Measurements from ENCODE around the gene APEH. TPM values are rescaled to one million over a fixed set of nuclear protein-coding genes. Genes with fewer than 3 reads are reported as not detected.
"Not testable (repeated sequence)": the region's sequence is repeated elsewhere in the genome, so short reads cannot be mapped to it uniquely, and the experiment has no call there.

The APEH gene
- total RNA-seq, 1 donor from 2014 or later = 105 TPM

DNA sequence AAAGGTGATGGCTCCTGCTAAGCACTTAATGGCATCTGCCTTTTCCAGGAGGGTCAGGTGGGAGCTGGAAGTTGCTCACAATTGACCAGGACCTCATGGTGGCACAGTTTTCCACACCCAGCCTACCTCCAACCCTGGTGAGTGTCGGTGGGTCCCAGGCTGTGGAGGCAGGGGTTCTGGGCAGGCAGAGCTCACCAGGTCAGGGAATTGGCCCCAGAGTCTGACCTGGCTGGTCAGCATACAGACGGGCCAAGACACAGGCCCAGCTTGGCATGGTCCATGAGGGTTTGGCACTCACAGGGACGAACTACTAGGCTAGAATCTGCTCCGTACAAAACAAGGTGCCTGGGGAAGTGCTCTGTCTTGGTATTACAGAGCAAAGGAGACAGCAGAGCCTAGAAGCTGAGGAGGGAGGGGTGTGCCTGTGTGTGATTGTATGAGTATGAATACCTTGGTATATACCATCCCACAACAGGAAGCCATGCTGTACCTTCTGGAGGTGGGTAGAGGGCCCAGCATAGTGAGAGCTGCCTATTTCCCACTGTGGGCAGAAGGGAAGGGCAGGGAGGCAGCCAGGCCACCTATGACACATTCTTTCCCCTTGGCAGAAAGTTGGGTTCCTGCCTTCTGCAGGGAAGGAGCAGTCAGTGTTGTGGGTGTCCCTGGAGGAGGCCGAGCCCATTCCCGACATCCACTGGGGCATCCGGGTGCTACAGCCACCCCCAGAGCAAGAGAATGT is 6.5 kb downstream of the APEH start:
- Mint-ChIP-seq H3K27ac (ENCODE audit: unreplicated experiment) (no peak overlapping the region), H3K36me3 (ENCODE audit: unreplicated experiment) (peaks cover 29% of the 10 kb centered on the region), H3K4me3 (ENCODE audit: unreplicated experiment) (no peak overlapping the region), H3K27me3 (ENCODE audit: unreplicated experiment) (no peaks in the 10 kb centered on the region), H3K9me3 (ENCODE audit: unreplicated experiment) (no peaks in the 10 kb centered on the region), H3K4me1 (ENCODE audit: unreplicated experiment) (peaks cover 3% of the 10 kb centered on the region)
- TF ChIP-seq, protein P1, sequence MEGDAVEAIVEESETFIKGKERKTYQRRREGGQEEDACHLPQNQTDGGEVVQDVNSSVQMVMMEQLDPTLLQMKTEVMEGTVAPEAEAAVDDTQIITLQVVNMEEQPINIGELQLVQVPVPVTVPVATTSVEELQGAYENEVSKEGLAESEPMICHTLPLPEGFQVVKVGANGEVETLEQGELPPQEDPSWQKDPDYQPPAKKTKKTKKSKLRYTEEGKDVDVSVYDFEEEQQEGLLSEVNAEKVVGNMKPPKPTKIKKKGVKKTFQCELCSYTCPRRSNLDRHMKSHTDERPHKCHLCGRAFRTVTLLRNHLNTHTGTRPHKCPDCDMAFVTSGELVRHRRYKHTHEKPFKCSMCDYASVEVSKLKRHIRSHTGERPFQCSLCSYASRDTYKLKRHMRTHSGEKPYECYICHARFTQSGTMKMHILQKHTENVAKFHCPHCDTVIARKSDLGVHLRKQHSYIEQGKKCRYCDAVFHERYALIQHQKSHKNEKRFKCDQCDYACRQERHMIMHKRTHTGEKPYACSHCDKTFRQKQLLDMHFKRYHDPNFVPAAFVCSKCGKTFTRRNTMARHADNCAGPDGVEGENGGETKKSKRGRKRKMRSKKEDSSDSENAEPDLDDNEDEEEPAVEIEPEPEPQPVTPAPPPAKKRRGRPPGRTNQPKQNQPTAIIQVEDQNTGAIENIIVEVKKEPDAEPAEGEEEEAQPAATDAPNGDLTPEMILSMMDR (IDR thresholded peaks at IDR 0.05) = no peak
- DNase-seq (ENCODE audit: extremely low spot score, unreplicated experiment) = no peak

DNA sequence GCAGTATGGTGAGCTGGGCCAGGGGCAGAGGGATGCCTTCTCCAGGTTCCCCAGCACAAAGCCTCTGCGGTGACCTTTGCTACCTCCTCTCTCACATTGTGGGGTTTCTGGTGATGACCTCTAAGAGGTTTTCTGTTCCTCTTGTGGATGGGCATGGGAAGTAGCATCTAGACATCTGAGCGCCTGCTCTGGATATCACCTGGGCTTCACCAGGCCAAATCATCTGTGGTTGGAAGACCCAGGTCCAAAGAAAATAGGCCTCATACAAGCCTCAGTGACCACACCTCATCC is 7.0 kb downstream of the APEH start:
- H3K4me3 Mint-ChIP-seq (ENCODE audit: unreplicated experiment) = no peak overlapping the region
- no peak overlapping the region for H3K27ac Mint-ChIP-seq (ENCODE audit: unreplicated experiment)
- peaks cover 3% of the 10 kb centered on the region for H3K4me1 Mint-ChIP-seq (ENCODE audit: unreplicated experiment)
- DNase-seq (ENCODE audit: extremely low spot score, unreplicated experiment) = no peak
- no peaks in the 10 kb centered on the region for H3K9me3 Mint-ChIP-seq (ENCODE audit: unreplicated experiment)
- TF ChIP-seq, protein P1 (IDR thresholded peaks at IDR 0.05) = no peak
- no peaks in the 10 kb centered on the region for H3K27me3 Mint-ChIP-seq (ENCODE audit: unreplicated experiment)
- peaks cover 29% of the 10 kb centered on the region for H3K36me3 Mint-ChIP-seq (ENCODE audit: unreplicated experiment)

DNA sequence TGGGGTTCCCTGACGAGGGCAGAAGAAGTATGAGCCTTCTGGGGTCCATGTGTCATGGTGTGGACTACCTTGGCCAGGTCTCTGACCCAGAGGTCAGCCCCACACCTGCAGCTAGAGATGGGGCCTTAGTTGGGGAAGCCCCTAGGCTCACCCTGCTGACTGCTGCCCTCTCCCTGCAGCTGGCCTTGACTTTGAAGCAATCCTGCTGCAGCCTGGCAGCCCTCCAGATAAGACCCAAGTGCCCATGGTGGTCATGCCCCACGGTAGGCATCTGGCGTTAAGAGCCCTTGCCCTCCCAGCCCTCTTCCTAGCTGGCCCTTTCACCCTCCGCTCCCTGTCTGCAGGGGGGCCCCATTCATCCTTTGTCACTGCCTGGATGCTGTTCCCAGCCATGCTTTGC is 7.4 kb downstream of the APEH start:
- TF ChIP-seq, protein P1 (IDR thresholded peaks at IDR 0.05) = no peak
- Mint-ChIP-seq H3K9me3 (ENCODE audit: unreplicated experiment) (no peaks in the 10 kb centered on the region), H3K4me1 (ENCODE audit: unreplicated experiment) (peaks cover 4% of the 10 kb centered on the region), H3K36me3 (ENCODE audit: unreplicated experiment) (peaks cover 29% of the 10 kb centered on the region), H3K4me3 (ENCODE audit: unreplicated experiment) (no peak overlapping the region), H3K27me3 (ENCODE audit: unreplicated experiment) (no peaks in the 10 kb centered on the region), H3K27ac (ENCODE audit: unreplicated experiment) (no peak overlapping the region)
- no peak for DNase-seq (ENCODE audit: extremely low spot score, unreplicated experiment)

DNA sequence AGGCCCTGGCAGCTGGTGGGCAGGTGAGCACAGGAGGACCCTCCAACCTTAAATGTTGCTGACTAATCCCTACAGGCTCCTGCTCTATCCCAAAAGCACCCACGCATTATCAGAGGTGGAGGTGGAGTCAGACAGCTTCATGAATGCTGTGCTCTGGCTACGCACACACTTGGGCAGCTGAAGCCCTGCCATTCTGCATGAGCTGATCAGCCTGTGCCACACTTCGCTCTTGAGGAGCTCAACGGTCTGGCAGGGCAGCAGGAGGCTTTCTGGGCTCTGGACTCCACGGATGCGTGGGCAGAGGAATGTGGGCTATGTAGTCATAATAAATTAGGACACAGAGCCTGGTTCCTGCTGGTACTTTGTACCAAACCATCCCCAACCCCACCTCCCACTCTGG is 9.0 kb downstream of the APEH start:
- peaks cover 4% of the 10 kb centered on the region for H3K4me1 Mint-ChIP-seq (ENCODE audit: unreplicated experiment)
- DNase-seq (ENCODE audit: extremely low spot score, unreplicated experiment) = no peak
- H3K27ac Mint-ChIP-seq (ENCODE audit: unreplicated experiment) = no peak overlapping the region
- no peaks in the 10 kb centered on the region for H3K27me3 Mint-ChIP-seq (ENCODE audit: unreplicated experiment)
- no peaks in the 10 kb centered on the region for H3K9me3 Mint-ChIP-seq (ENCODE audit: unreplicated experiment)
- TF ChIP-seq, protein P1 (IDR thresholded peaks at IDR 0.05) = no peak
- no peak overlapping the region for H3K4me3 Mint-ChIP-seq (ENCODE audit: unreplicated experiment)
- H3K36me3 Mint-ChIP-seq (ENCODE audit: unreplicated experiment) = peaks cover 27% of the 10 kb centered on the region

DNA sequence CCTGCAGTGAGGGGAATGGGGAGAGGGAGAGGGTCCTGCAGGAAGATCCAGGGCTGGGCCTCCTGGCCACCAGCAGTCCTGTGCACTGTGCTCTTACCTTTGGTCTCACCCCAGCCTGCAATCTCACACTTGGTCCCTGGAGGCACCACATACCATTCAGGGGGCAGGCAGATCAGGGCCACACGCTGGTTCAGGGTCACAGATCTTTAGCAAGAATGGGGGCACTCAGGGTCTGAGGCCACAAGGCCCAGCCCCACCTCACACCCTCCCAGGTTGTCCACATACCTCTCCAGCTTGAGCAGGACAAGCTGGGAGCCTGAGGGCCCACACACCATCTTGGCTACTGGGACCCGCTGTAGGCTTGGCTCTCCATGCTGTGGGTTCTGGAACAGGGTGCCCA is 10.3 kb downstream of the APEH start:
- Mint-ChIP-seq H3K36me3 (ENCODE audit: unreplicated experiment) (peaks cover 25% of the 10 kb centered on the region), H3K4me1 (ENCODE audit: unreplicated experiment) (peaks cover 14% of the 10 kb centered on the region)
- H3K27me3 Mint-ChIP-seq (ENCODE audit: unreplicated experiment); H3K27ac Mint-ChIP-seq (ENCODE audit: unreplicated experiment); H3K9me3 Mint-ChIP-seq (ENCODE audit: unreplicated experiment); H3K4me3 Mint-ChIP-seq (ENCODE audit: unreplicated experiment); DNase-seq (ENCODE audit: extremely low spot score, unreplicated experiment): not testable (repeated sequence)

DNA sequence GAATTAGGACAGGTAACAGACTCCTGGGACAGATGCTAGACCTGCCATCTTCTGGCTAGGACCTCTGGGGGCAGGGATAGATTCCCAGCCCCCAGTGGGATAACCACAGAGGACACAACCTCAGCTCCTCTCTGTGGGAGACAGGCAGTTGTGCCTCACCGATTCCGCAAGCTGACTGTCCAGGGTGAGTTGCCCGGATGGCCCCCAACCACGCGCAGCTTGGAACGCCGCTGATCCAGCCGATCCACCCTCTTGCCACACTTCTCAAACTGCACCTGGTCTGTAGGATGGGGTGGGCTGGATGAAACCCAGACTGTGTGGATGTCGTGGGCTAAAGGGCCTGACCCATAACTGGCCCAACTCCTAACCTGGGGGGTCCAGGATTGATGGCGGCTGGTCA is 11.0 kb downstream of the APEH start:
- Mint-ChIP-seq H3K4me3 (ENCODE audit: unreplicated experiment) (peak overlapping the region; percentile 32), H3K4me1 (ENCODE audit: unreplicated experiment) (peaks cover 18% of the 10 kb centered on the region), H3K36me3 (ENCODE audit: unreplicated experiment) (peaks cover 20% of the 10 kb centered on the region)
- H3K9me3 Mint-ChIP-seq (ENCODE audit: unreplicated experiment); H3K27ac Mint-ChIP-seq (ENCODE audit: unreplicated experiment); H3K27me3 Mint-ChIP-seq (ENCODE audit: unreplicated experiment); DNase-seq (ENCODE audit: extremely low spot score, unreplicated experiment): not testable (repeated sequence)

DNA sequence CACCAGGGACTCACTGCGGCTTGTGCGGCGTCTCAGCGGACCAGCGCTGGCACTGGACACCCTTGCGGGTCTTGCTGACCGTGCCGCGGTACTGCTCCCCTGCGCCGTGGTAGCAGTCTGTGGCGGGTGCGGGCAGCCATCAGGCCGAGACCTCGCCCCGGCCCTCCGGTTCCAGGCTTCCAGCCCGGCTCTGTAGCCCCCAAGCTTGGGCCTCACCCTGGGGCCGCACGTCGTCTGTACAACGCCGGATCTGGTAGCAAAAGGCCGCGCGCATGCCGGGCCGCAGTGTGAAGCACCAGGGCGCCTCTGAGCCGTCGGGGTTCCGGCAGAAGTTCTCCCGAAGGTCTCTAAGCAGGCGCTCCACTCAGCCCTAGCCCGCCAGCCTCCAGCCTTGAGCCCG is 11.7 kb downstream of the APEH start:
- not testable (repeated sequence) for H3K9me3 Mint-ChIP-seq (ENCODE audit: unreplicated experiment); H3K27me3 Mint-ChIP-seq (ENCODE audit: unreplicated experiment); H3K4me3 Mint-ChIP-seq (ENCODE audit: unreplicated experiment); DNase-seq (ENCODE audit: extremely low spot score, unreplicated experiment); H3K27ac Mint-ChIP-seq (ENCODE audit: unreplicated experiment)
- Mint-ChIP-seq H3K4me1 (ENCODE audit: unreplicated experiment) (peaks cover 24% of the 10 kb centered on the region), H3K36me3 (ENCODE audit: unreplicated experiment) (peaks cover 15% of the 10 kb centered on the region)

DNA sequence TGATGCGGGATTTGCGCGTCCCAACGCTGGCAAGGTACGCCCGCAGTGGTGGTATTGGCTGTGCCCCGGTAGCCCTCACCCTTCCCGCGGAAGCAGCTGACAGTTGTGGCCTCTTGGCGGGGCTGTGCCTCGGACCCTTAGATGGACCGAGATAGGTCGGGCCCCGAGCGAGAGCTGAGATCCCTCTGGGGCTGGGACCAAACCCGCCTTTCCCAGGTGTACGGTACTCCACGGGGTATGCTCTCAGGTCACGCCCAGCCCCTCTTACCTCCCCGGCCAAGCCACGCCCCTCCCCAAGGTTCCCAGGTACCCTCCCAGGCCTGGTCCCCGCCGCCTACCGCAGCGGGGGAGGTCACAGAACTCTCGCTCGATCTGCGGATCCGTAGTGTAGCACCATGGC is 12.2 kb downstream of the APEH start:
- Mint-ChIP-seq H3K4me1 (ENCODE audit: unreplicated experiment) (peaks cover 28% of the 10 kb centered on the region), H3K36me3 (ENCODE audit: unreplicated experiment) (peaks cover 15% of the 10 kb centered on the region), H3K4me3 (ENCODE audit: unreplicated experiment) (peak overlapping the region; percentile 47)
- not testable (repeated sequence) for H3K9me3 Mint-ChIP-seq (ENCODE audit: unreplicated experiment); H3K27me3 Mint-ChIP-seq (ENCODE audit: unreplicated experiment); H3K27ac Mint-ChIP-seq (ENCODE audit: unreplicated experiment); DNase-seq (ENCODE audit: extremely low spot score, unreplicated experiment)

All from osteocyte (in vitro differentiated cells).